Astrocyte (in vitro differentiated cells and primary cell): ENCODE data around the gene FAM162B. TPM values are rescaled to one million over a fixed set of nuclear protein-coding genes. Genes with fewer than 3 reads are reported as not detected.

Experiments
- DNase-seq: peaks from one replicate; pipeline ENCODE4 v3.0.0-alpha.2; 2010; ENCODE audit warnings: low read depth
- FAIRE-seq: peaks from 2 replicates; lab custom pipeline; 2011; peaks lifted over from hg19 to GRCh38; lab: Jason Lieb, UNC
- H2AFZ ChIP-seq: 2 replicates; pipeline ENCODE4 v1.6.0; 2012; ENCODE audit warnings: low read depth, low read length, inconsistent platforms
- H3K27ac ChIP-seq: 2 replicates; pipeline ENCODE4 v1.5.1; 2011; ENCODE audit warnings: low read depth, low read length, inconsistent platforms
- H3K27me3 ChIP-seq: 2 replicates; pipeline ENCODE4 v1.6.0; 2011; ENCODE audit warnings: low read length, inconsistent platforms; ENCODE audit not compliant: insufficient read depth
- H3K36me3 ChIP-seq: 2 replicates; pipeline ENCODE4 v1.5.1; 2011; ENCODE audit warnings: low read length, inconsistent platforms; ENCODE audit not compliant: insufficient read depth
- H3K4me1 ChIP-seq: 2 replicates; pipeline ENCODE4 v1.5.1; 2011; ENCODE audit warnings: low read length, inconsistent platforms; ENCODE audit not compliant: insufficient read depth
- H3K4me2 ChIP-seq: 2 replicates; pipeline ENCODE4 v1.6.0; 2012; ENCODE audit warnings: low read length, inconsistent platforms
- H3K4me3 ChIP-seq: 2 replicates; pipeline ENCODE4 v1.5.1; 2011; ENCODE audit warnings: low read depth, mild to moderate bottlenecking, low read length, inconsistent platforms; ENCODE audit not compliant: insufficient read depth
- H3K79me2 ChIP-seq: 2 replicates; pipeline ENCODE4 v1.6.0; 2012; ENCODE audit warnings: mild to moderate bottlenecking, low read length, inconsistent platforms; ENCODE audit not compliant: insufficient read depth
- H3K9ac ChIP-seq: 2 replicates; pipeline ENCODE4 v1.6.0; 2012; ENCODE audit warnings: mild to moderate bottlenecking, low read length, inconsistent platforms
- H3K9me3 ChIP-seq: 2 replicates; pipeline ENCODE4 v1.5.1; 2012; ENCODE audit warnings: low read depth, mild to moderate bottlenecking, low read length, inconsistent platforms; ENCODE audit not compliant: insufficient read depth
- H4K20me1 ChIP-seq: 2 replicates; pipeline ENCODE4 v1.6.0; 2012; ENCODE audit warnings: low read length, inconsistent platforms; ENCODE audit not compliant: insufficient read depth
- H3K27ac Mint-ChIP-seq: one replicate; pipeline ENCODE4 v1.8.0; 2021; ENCODE audit warnings: mild to moderate bottlenecking, mixed read lengths; ENCODE audit not compliant: unreplicated experiment
- H3K27me3 Mint-ChIP-seq: one replicate; pipeline ENCODE4 v1.8.0; 2021; ENCODE audit warnings: low read depth, mixed read lengths; ENCODE audit not compliant: unreplicated experiment
- H3K36me3 Mint-ChIP-seq: one replicate; pipeline ENCODE4 v1.8.0; 2021; ENCODE audit warnings: low read depth, mixed read lengths; ENCODE audit not compliant: unreplicated experiment
- H3K4me1 Mint-ChIP-seq: one replicate; pipeline ENCODE4 v1.8.0; 2021; ENCODE audit warnings: low read depth, mixed read lengths; ENCODE audit not compliant: unreplicated experiment
- H3K4me3 Mint-ChIP-seq: one replicate; pipeline ENCODE4 v1.8.0; 2021; ENCODE audit warnings: mild to moderate bottlenecking, moderate library complexity, mixed read lengths; ENCODE audit not compliant: unreplicated experiment
- H3K9me3 Mint-ChIP-seq: one replicate; pipeline ENCODE4 v1.8.0; 2021; ENCODE audit warnings: mild to moderate bottlenecking, mixed read lengths; ENCODE audit not compliant: unreplicated experiment
- EZH2 ChIP-seq: IDR thresholded peaks from 2 replicates; pipeline ENCODE4 v1.6.1; 2012; ENCODE audit warnings: mild to moderate bottlenecking, low read length, inconsistent platforms; ENCODE audit not compliant: insufficient read depth
- total RNA-seq: library from RNA; stranded (reverse); gene quantifications from 2 replicates; pipeline ENCODE4 v1.2.1, GENCODE V29; 2021
- TF ChIP-seq, protein P1 (sequence below): IDR thresholded peaks from 2 replicates; pipeline ENCODE4 v1.5.1; 2011; ENCODE audit warnings: low read depth, mild to moderate bottlenecking, inconsistent platforms, low read length, moderate library complexity; ENCODE audit not compliant: insufficient read depth

The FAM162B gene
- total RNA-seq, 1 donor from 2014 or later = not detected

DNA sequence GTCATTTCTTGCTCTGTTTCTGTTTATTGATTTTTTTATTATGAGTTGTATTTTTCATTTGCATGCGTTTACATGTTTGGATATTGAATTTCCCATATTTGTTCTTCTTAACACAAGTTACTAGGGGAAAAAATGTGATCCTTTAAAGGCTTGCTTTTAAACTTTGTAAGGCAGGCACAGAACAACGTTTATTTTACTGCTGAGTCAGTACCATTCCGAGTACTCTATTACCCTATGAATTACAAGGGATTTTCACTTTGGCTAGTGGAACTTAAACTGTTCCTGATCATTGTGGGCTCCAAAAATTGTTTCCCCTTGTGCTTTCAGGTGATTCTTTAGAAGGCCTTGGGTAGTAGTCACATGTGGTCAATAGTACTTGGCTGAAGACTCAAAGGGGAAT is 28.5 kb downstream of the FAM162B start:
- no peak for DNase-seq
- no peak overlapping the region for H3K4me3 Mint-ChIP-seq
- H4K20me1 ChIP-seq = no peaks in the 10 kb centered on the region
- no peak overlapping the region for H3K27ac Mint-ChIP-seq
- no peak overlapping the region for H2AFZ ChIP-seq
- no peaks in the 10 kb centered on the region for H3K9me3 ChIP-seq
- H3K9ac ChIP-seq = no peak overlapping the region
- no peak for FAIRE-seq
- no peaks in the 10 kb centered on the region for H3K27me3 ChIP-seq
- H3K4me3 ChIP-seq = no peak overlapping the region
- H3K4me2 ChIP-seq = no peak overlapping the region
- no peaks in the 10 kb centered on the region for H3K4me1 ChIP-seq
- H3K36me3 Mint-ChIP-seq = peaks cover 9% of the 10 kb centered on the region
- no peaks in the 10 kb centered on the region for H3K4me1 Mint-ChIP-seq
- H3K27me3 Mint-ChIP-seq = no peaks in the 10 kb centered on the region
- H3K36me3 ChIP-seq = no peaks in the 10 kb centered on the region
- no peak for TF ChIP-seq EZH2
- TF ChIP-seq, protein P1, sequence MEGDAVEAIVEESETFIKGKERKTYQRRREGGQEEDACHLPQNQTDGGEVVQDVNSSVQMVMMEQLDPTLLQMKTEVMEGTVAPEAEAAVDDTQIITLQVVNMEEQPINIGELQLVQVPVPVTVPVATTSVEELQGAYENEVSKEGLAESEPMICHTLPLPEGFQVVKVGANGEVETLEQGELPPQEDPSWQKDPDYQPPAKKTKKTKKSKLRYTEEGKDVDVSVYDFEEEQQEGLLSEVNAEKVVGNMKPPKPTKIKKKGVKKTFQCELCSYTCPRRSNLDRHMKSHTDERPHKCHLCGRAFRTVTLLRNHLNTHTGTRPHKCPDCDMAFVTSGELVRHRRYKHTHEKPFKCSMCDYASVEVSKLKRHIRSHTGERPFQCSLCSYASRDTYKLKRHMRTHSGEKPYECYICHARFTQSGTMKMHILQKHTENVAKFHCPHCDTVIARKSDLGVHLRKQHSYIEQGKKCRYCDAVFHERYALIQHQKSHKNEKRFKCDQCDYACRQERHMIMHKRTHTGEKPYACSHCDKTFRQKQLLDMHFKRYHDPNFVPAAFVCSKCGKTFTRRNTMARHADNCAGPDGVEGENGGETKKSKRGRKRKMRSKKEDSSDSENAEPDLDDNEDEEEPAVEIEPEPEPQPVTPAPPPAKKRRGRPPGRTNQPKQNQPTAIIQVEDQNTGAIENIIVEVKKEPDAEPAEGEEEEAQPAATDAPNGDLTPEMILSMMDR = no peak
- no peaks in the 10 kb centered on the region for H3K79me2 ChIP-seq
- H3K27ac ChIP-seq = no peak overlapping the region
- H3K9me3 Mint-ChIP-seq = peaks cover 4% of the 10 kb centered on the region

DNA sequence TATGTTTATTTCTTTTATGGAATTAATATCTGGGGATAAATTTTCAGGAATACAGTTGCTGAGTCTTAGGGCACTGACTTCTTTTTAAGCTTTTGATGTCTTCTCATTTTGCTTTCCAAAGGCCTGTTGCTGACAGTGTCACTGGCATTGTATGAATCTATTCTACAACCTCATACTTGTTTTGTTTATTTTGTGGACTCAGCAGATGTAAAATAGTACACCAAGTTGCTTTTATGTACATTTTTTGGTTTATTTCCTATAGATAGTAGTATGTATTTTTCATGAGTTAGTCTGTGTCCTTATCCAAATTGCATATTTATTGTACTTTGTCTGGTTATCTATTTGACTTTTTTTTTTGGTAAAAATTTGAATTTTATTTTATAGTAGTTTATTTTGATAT is 35.0 kb downstream of the FAM162B start:
- FAIRE-seq (no peak), DNase-seq (no peak)
- Histone ChIP-seq H3K79me2 (no peaks in the 10 kb centered on the region), H3K4me1 (no peaks in the 10 kb centered on the region), H3K9me3 (no peaks in the 10 kb centered on the region), H3K4me3 (no peak overlapping the region), H3K27ac (no peak overlapping the region), H3K36me3 (peaks cover 2% of the 10 kb centered on the region), H3K4me2 (no peak overlapping the region), H3K27me3 (no peaks in the 10 kb centered on the region), H4K20me1 (no peaks in the 10 kb centered on the region), H3K9ac (no peak overlapping the region), H2AFZ (no peak overlapping the region)
- H3K4me1 Mint-ChIP-seq = no peaks in the 10 kb centered on the region
- no peaks in the 10 kb centered on the region for H3K27me3 Mint-ChIP-seq
- no peaks in the 10 kb centered on the region for H3K9me3 Mint-ChIP-seq
- no peak overlapping the region for H3K4me3 Mint-ChIP-seq
- H3K27ac Mint-ChIP-seq = no peak overlapping the region
- TF ChIP-seq EZH2 = no peak
- TF ChIP-seq, protein P1 = no peak
- H3K36me3 Mint-ChIP-seq = peaks cover 2% of the 10 kb centered on the region

DNA sequence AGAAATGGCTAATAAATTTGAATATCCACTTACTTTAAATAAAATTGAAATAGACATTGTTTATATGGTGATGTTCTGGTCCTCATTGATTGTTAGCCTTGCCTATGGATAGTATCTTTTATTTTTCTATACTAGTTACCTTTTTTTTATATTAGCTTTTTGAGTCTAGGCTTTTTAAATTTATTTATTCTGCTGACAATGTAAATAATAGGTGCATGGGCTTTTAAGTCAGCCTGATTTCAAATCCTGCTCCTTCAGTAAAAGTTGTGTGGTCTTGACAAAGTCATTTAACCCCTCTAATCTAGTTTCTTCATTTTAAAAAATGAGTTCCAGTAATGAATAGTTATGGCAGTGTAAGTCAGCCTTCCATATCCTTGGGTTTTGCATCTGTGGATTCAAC is 38.6 kb downstream of the FAM162B start:
- no peaks in the 10 kb centered on the region for H3K27me3 Mint-ChIP-seq

More for the DNA sequence above, 38.6 kb downstream of the FAM162B start:
- no peak overlapping the region for H3K4me3 Mint-ChIP-seq
- H3K27ac Mint-ChIP-seq = no peak overlapping the region
- Histone ChIP-seq H3K36me3 (peaks cover 5% of the 10 kb centered on the region), H2AFZ (no peak overlapping the region), H3K4me2 (no peak overlapping the region), H3K79me2 (no peaks in the 10 kb centered on the region), H3K9ac (no peak overlapping the region), H3K9me3 (no peaks in the 10 kb centered on the region), H4K20me1 (no peaks in the 10 kb centered on the region), H3K4me3 (no peak overlapping the region), H3K4me1 (no peaks in the 10 kb centered on the region), H3K27me3 (no peaks in the 10 kb centered on the region), H3K27ac (no peak overlapping the region)
- TF ChIP-seq, protein P1 = no peak
- no peak for TF ChIP-seq EZH2
- FAIRE-seq (no peak), DNase-seq (no peak)
- H3K36me3 Mint-ChIP-seq = peaks cover 2% of the 10 kb centered on the region
- no peaks in the 10 kb centered on the region for H3K4me1 Mint-ChIP-seq
- H3K9me3 Mint-ChIP-seq = no peaks in the 10 kb centered on the region
